ENCODE data around the gene TMPRSS9.

DNA sequence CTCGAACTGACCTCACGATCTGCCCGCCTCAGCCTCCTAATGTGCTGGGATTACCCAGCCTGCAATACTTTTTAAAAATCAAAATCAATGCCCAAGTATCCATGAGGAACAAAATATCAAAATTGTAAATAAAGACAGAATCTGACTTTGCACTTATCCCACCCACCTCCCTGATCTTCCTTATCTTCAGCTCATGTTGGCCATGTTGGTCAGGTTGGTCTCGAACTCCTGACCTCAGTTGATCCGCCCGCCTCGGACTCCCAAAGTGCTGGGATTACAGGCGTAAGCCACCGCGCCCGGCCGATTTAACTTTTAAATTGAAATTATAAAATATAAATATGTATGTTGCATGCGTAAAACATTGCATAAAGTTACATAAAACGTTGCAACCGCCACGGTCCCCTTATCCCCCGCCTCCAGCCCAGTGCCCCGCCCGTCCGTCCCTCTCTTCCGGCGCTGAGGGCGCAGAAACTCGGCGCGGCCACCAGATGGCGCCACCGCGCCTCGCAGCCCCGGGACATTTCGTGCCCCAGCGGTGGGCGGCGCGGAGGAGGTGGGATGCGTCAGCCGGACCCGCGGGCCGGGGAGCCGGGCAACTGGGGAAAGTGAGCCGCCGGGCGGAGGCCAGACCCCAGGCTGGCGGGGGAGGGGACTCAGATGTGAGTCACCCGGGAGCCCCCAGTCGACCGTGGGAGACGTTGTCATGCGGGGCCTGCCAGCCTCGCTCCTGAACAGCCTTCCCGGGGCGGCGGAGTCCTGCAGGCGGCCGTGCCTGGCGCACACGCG lies 114.4 kb downstream of the TMPRSS9 start:
- TF ChIP-seq, protein P1, sequence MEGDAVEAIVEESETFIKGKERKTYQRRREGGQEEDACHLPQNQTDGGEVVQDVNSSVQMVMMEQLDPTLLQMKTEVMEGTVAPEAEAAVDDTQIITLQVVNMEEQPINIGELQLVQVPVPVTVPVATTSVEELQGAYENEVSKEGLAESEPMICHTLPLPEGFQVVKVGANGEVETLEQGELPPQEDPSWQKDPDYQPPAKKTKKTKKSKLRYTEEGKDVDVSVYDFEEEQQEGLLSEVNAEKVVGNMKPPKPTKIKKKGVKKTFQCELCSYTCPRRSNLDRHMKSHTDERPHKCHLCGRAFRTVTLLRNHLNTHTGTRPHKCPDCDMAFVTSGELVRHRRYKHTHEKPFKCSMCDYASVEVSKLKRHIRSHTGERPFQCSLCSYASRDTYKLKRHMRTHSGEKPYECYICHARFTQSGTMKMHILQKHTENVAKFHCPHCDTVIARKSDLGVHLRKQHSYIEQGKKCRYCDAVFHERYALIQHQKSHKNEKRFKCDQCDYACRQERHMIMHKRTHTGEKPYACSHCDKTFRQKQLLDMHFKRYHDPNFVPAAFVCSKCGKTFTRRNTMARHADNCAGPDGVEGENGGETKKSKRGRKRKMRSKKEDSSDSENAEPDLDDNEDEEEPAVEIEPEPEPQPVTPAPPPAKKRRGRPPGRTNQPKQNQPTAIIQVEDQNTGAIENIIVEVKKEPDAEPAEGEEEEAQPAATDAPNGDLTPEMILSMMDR (IDR thresholded peaks at IDR 0.05) = peak; percentile 95
- no peak for TF ChIP-seq RORB (CRISPR knock-in tag; IDR thresholded peaks at IDR 0.05)

Data from WTC11 (cell line).